Measurements from ENCODE around the gene EXOC6B.

Gene EXOC6B

DNA sequence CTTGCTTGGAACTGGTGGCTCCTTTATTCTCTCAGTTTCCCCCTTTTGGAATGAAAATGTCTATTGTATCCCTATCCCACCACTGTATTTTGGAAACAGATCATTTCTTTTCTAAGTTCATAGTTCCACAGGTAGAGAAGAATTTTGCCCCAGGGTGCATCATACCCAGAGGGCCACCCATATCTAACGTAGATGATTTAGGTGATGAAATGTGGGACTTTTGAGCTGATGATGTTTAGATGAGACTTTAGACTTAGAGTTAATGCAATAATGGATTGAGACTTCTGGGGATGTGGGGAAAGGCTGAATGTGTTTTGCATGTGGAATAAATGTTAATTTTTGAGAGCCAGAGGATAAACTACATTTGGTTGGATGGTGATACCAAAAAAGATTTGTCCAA lies 570.3 kb downstream of the EXOC6B start:
- H3K4me2 ChIP-seq (ENCODE audit: low read depth, low read length) = no peak overlapping the region
- no peak for DNase-seq
- no peak overlapping the region for H2AFZ ChIP-seq (ENCODE audit: low read length)
- H3K9ac ChIP-seq (ENCODE audit: low read length) = no peak overlapping the region
- no peaks in the 10 kb centered on the region for H3K36me3 ChIP-seq (replicated peaks; ENCODE audit: insufficient read depth, low read length)
- H3K9me2 ChIP-seq (replicated peaks; ENCODE audit: insufficient read depth, low read length) = no peaks in the 10 kb centered on the region
- no peaks in the 10 kb centered on the region for H3K4me1 ChIP-seq (ENCODE audit: low read length)
- H3F3A ChIP-seq (ENCODE audit: insufficient read depth, low read length) = no peaks in the 10 kb centered on the region
- no peak overlapping the region for H3K27ac ChIP-seq (ENCODE audit: low read length)
- TF ChIP-seq EZH2 (optimal IDR thresholded peaks at IDR 0.05; ENCODE audit: low read depth, low read length) (no peak), EZH2phosphoT487 (IDR thresholded peaks at IDR 0.05; ENCODE audit: low read length) (no peak)
- TF ChIP-seq, protein P1, sequence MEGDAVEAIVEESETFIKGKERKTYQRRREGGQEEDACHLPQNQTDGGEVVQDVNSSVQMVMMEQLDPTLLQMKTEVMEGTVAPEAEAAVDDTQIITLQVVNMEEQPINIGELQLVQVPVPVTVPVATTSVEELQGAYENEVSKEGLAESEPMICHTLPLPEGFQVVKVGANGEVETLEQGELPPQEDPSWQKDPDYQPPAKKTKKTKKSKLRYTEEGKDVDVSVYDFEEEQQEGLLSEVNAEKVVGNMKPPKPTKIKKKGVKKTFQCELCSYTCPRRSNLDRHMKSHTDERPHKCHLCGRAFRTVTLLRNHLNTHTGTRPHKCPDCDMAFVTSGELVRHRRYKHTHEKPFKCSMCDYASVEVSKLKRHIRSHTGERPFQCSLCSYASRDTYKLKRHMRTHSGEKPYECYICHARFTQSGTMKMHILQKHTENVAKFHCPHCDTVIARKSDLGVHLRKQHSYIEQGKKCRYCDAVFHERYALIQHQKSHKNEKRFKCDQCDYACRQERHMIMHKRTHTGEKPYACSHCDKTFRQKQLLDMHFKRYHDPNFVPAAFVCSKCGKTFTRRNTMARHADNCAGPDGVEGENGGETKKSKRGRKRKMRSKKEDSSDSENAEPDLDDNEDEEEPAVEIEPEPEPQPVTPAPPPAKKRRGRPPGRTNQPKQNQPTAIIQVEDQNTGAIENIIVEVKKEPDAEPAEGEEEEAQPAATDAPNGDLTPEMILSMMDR (IDR thresholded peaks at IDR 0.05; ENCODE audit: low read length) = no peak
- H3K4me3 ChIP-seq (ENCODE audit: low read length) = no peak overlapping the region
- H3K79me2 ChIP-seq (ENCODE audit: low read length) = no peaks in the 10 kb centered on the region
- H3K9me3 ChIP-seq (replicated peaks; ENCODE audit: insufficient read depth, low read length) = no peaks in the 10 kb centered on the region
- no peaks in the 10 kb centered on the region for H3K27me3 ChIP-seq (replicated peaks; ENCODE audit: insufficient read depth, low read length)
- no peaks in the 10 kb centered on the region for H4K20me1 ChIP-seq (ENCODE audit: insufficient read depth, low read length)

GRCh38 chr2:72254831-72255451 lies 570.9 kb downstream of the EXOC6B start:
- Histone ChIP-seq H4K20me1 (ENCODE audit: insufficient read depth, low read length) (no peaks in the 10 kb centered on the region), H3K9me2 (replicated peaks; ENCODE audit: insufficient read depth, low read length) (no peaks in the 10 kb centered on the region), H2AFZ (ENCODE audit: low read length) (no peak overlapping the region), H3K79me2 (ENCODE audit: low read length) (no peaks in the 10 kb centered on the region), H3F3A (ENCODE audit: insufficient read depth, low read length) (no peaks in the 10 kb centered on the region), H3K27ac (ENCODE audit: low read length) (no peak overlapping the region), H3K9me3 (replicated peaks; ENCODE audit: insufficient read depth, low read length) (no peaks in the 10 kb centered on the region), H3K4me1 (ENCODE audit: low read length) (no peaks in the 10 kb centered on the region), H3K27me3 (replicated peaks; ENCODE audit: insufficient read depth, low read length) (no peaks in the 10 kb centered on the region), H3K4me2 (ENCODE audit: low read depth, low read length) (no peak overlapping the region), H3K4me3 (ENCODE audit: low read length) (no peak overlapping the region), H3K36me3 (replicated peaks; ENCODE audit: insufficient read depth, low read length) (no peaks in the 10 kb centered on the region), H3K9ac (ENCODE audit: low read length) (no peak overlapping the region)
- DNase-seq = no peak
- TF ChIP-seq EZH2phosphoT487 (IDR thresholded peaks at IDR 0.05; ENCODE audit: low read length) (no peak), EZH2 (optimal IDR thresholded peaks at IDR 0.05; ENCODE audit: low read depth, low read length) (no peak)
- TF ChIP-seq, protein P1 (IDR thresholded peaks at IDR 0.05; ENCODE audit: low read length) = no peak

DNA sequence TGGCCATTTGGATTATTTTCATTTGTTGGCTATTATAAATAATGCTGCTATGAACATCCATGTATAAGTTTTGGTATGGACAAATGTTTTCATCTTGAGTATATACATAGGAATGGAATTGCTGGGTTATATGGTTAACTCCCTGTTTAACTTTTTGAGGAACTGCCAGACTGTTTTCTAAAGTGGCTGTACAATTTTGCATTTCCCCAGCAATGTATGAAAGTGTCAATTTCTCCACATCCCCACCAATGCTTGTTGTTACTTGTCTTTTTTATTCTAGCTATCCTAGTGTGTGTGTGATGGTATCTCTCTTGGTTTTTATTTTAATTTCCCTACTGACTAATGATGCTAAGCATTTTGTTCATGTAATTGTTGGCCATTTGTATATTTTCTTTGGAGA lies 587.5 kb downstream of the EXOC6B start:
- TF ChIP-seq EZH2 (optimal IDR thresholded peaks at IDR 0.05; ENCODE audit: low read depth, low read length) (no peak), EZH2phosphoT487 (IDR thresholded peaks at IDR 0.05; ENCODE audit: low read length) (no peak)
- TF ChIP-seq, protein P1 (IDR thresholded peaks at IDR 0.05; ENCODE audit: low read length) = no peak
- H4K20me1 ChIP-seq (ENCODE audit: insufficient read depth, low read length) = no peaks in the 10 kb centered on the region
- H3K9ac ChIP-seq (ENCODE audit: low read length) = no peak overlapping the region
- no peaks in the 10 kb centered on the region for H3K27me3 ChIP-seq (replicated peaks; ENCODE audit: insufficient read depth, low read length)
- H3K9me2 ChIP-seq (replicated peaks; ENCODE audit: insufficient read depth, low read length) = no peaks in the 10 kb centered on the region
- no peak overlapping the region for H2AFZ ChIP-seq (ENCODE audit: low read length)
- no peaks in the 10 kb centered on the region for H3K79me2 ChIP-seq (ENCODE audit: low read length)
- H3F3A ChIP-seq (ENCODE audit: insufficient read depth, low read length) = no peaks in the 10 kb centered on the region
- no peak overlapping the region for H3K27ac ChIP-seq (ENCODE audit: low read length)
- H3K9me3 ChIP-seq (replicated peaks; ENCODE audit: insufficient read depth, low read length) = no peaks in the 10 kb centered on the region
- H3K4me3 ChIP-seq (ENCODE audit: low read length) = no peak overlapping the region
- H3K36me3 ChIP-seq (replicated peaks; ENCODE audit: insufficient read depth, low read length) = no peaks in the 10 kb centered on the region
- H3K4me2 ChIP-seq (ENCODE audit: low read depth, low read length) = no peak overlapping the region
- H3K4me1 ChIP-seq (ENCODE audit: low read length) = no peaks in the 10 kb centered on the region
- DNase-seq = no peak

All from MM.1S (cell line).